NK-92 treated with Interleukin-12 subunit alpha and Interleukin-12 subunit beta, amount 100 ng/mL, for 24 hours (cell line): ENCODE data around the gene FAM47C.
"Not testable (repeated sequence)": the region's sequence is repeated elsewhere in the genome, so short reads cannot be mapped to it uniquely, and the experiment has no call there.

ENCODE experiments used
- DNase-seq: peaks from one replicate; lab custom pipeline; 2025; lab: John Stamatoyannopoulos, UW

FAM47C gene

DNA sequence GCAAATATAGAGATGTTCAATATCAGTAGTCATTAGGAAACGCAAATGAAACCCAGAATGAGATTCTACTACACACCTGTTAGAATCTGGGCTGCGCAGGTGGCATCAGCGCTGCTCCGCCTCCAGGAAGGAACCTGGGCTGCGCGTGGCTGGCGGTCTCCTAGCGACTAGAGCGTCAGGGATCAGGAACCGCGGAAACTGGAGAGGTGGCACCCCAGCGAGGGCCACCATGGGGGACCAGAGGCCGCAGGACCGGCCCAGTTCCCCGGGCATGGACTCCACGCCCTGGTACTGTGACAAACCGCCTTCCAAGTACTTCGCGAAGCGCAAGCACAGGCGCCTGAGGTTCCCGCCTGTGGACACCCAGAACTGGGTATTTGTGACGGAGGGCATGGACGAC, at the start of gene FAM47C:
Gene FAM47C (plus strand): TSS at position 185 of the 400 bp plus-strand sequence. CDS start 45 bp downstream, at position 230.
- DNase-seq: not testable (repeated sequence)

GRCh38 chrX:36961590-36961989, 46.6 kb upstream of the FAM47C start:
- DNase-seq: no peak

DNA sequence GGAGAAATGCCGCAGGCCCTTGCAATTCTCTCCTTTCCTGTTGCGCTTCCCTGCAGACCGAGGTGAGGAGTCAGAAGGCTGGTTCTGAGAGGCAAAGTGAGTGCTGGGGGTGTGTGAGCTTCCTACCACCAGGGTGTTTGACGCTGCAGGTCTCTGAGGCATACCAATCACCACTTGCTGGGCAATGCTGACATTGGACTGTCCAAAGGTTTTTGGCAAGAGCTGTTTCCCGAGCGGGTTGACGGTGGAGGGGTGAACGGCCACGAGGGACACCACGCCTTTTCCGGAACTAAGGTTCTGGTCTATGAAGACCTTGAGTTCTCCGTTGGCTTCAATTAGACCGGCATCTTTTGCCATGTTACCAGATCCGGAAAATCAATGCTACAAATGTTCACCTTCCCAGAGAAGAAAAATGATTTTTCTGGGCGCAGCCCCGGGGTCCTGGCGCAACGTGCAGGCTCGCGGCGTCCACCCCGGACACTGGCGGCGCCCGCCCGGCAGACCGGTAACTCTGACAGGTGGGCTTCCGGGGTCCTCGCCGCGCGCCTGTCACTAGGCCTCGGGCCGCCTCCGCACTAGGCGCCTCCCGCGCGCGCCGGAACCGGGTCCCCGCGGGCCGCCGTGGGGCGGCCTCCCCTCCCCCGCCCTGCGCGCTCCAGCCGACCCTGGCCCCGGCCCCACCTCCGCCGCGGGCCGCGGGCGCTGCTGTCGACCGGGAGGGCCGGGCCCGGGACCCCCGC, 44.9 kb upstream of the FAM47C start:
- DNase-seq: no peak

DNA sequence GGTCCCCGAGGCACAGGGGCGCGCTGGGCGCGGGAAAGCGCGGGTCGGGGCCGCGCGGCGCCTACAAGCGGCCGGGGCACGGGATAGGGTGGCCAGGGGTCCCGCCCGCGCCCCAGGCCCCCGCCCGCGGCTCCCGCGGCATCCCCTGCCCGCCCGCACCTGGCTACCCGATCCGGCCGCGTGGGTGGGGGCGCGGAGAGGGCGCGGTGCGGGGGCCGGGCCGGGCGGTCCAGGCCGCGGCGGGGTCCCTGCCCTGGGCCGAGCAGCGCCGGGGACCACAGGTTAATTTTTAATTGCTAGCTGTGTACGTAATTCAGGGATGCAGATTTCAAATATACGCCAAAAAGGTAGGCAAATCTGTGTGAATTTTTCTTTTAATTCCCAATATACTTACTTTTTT, 44.3 kb upstream of the FAM47C start:
- DNase-seq: no peak

- no peak for DNase-seq
Measured at GRCh38 chrX:36973575-36973974, 34.6 kb upstream of the FAM47C start.

GRCh38 chrX:36974911-36975310, 33.3 kb upstream of the FAM47C start:
- DNase-seq: no peak

DNA sequence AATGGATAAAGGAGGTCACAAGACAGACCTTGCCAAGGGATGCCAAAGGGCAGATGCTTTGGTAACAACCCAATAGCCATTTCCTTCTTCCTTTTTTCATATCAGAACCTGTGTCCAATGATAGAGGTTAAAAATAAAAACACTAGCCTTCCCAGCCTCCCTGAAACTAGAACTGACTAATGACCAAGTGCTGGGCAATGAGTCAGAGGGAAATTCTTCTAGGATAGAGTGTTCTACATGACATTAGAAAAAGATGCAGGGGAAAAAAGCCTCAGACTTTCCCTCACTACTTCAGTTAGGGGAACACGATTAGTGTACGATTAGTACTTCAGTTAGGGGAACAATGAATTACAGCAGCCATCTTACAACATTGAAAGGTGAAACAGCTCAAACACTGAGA, 29.3 kb upstream of the FAM47C start:
- DNase-seq: no peak

DNA sequence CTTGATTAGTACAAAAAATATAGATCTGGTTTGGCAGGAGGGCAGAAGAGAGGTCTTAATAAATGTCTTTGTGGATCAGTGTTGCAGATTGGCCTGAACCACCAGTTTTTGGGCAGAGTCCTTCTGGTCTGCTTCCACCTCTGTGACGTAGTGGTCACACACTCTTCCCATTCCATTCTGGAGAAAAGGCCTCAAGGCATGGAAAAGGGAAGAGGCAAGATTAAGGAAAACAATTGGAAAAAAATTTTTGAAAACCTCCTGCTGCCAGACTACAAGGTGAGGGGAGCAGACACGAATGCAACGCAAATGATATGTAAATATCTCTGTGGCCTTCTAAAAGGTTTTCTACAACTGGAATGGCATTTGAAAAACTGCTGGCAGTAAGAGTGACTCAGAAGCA, 24.3 kb upstream of the FAM47C start:
- DNase-seq: no peak

GRCh38 chrX:36985416-36986209, 22.6 kb upstream of the FAM47C start:
- not testable (repeated sequence) for DNase-seq

DNA sequence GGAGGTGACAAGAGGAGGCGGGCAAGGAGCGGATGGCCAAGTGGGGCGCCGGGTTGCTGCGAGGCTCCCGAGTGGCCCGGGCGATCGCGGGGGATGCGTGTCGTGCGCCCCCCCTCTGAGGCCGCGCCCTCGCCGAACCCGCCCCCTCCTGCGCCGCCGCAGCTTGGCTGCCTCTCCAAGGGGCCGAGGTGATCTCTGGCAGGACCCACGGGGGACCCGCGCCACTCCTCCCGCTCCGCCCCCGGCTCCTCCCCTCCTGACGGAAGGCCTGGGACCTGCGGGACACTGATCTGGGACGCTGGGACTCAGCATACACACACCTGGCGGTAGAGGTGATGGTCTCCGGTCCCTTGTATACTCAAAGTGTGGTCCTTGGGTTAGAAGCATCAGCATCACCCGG, 21.9 kb upstream of the FAM47C start:
- DNase-seq: no peak

DNA sequence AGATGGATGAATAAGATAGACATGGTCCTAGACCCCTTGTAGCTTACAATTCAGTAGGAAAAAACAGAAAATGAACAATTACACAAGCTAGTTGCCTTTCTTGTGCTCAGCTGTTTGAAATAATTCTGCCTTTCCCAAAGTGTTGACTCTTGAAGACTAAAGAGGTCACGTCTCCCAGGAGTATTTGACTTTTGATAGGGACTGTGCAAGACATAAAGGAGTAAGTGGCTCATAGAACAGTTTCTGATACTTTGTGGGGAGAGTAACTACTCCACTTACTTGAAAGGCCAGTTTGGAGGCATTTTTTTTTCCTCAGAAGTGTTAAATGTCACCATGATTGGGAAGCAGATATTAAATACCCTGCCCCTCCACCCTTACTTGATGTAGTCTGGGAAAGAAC, 21.0 kb upstream of the FAM47C start:
- not testable (repeated sequence) for DNase-seq

- no peak for DNase-seq
Measured at GRCh38 chrX:37000140-37000539, 8.0 kb upstream of the FAM47C start.

- no peak for DNase-seq
Measured at GRCh38 chrX:37010496-37010895, 2.3 kb downstream of the FAM47C start.

GRCh38 chrX:37034260-37034659, 26.1 kb downstream of the FAM47C start:
- DNase-seq: not testable (repeated sequence)

- DNase-seq: not testable (repeated sequence)
Measured at GRCh38 chrX:37036674-37037220, 28.6 kb downstream of the FAM47C start.

- not testable (repeated sequence) for DNase-seq
Measured at GRCh38 chrX:37038814-37039213, 30.6 kb downstream of the FAM47C start.

DNA sequence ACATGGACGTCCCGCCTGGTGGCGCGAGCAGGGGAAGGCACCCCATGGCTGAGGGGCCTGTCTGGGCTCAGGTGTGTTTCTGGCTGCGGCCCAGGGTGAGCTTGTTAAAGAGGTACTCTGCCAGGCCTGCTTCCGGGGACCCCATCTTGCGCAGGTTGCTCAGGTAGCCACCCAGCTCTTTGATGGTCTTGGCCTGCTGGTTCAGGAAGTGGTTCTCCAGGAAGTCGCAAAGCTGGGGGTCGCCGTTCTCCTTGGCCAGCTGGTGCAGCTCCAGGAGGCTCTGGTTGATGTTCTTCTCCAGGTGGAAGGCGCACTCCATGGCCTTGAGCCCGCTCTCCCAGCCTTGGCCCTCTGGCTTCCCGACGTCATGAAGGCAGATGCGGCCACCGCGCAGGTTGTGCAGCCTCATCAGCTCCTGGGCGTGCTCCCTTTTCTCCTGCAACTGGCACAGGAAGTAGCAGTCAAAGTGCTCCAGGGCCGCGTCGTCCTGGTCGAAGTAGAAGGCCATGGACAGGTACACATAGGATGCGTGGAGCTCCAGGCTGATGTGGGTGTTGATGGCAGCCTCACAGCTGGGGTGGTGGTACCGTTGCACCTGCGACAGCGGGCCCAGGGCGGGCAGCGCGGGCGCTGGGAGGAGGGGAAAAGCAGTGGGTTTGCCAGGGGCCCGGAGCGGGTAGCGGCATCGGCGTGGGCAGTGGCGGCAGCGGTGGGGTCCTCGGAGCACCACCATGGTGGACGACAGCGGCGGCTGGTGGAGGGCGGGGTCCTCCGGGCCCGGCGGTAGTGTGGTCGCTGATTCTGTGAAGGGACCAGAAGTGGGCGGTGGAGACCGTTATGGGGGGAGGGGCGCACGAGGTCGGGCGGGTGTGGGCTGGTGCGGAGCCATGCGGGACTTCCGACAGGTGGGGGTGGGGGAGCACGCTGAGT, 35.1 kb downstream of the FAM47C start:
- DNase-seq: not testable (repeated sequence)

DNA sequence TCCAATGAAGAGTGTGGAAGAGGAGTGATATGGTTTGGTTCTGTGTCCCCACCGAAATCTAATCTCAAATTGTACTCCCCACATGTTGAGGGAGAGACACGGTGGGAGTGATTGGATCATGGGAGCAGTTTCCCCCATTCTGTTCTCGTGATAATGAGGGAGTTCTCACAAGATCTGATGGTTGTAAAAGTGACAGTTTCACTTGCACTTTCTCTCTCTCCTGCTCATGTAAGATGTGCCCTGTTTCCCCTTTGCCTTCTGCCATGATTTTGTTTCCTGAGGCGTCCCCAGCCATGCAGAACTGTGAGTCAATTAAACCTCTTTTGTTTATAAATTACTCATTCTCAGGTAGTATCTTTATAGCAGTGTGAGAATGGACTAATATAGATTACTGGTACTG, 39.6 kb downstream of the FAM47C start:
- no peak for DNase-seq

DNA sequence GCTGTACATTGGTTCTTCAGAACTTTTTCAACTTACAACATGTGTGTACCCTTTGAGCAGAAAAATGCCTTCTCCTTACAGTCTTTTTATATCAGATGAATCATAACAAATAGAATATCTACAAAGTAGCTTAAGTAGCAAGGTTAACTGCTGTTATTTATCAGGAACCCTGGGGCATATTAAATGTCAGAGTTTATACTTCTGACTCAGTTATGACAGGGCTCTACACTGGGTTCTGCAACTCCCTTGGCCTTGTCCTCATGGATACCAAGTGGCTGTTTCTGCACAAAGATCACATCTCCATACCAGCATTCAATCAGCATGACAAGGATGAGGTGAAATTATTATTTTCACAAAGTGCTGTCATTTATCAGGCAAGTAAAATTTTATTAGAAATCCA, 49.4 kb downstream of the FAM47C start:
- DNase-seq: not testable (repeated sequence)

GRCh38 chrX:37060999-37061398, 52.8 kb downstream of the FAM47C start:
- no peak for DNase-seq
